Measurements from ENCODE around the gene NOL7. TPM values are rescaled to one million over a fixed set of nuclear protein-coding genes. Genes with fewer than 3 reads are reported as not detected.

The NOL7 gene
- total and polyA plus RNA-seq, 2 experiments from 2014 or later = 97.2 to 251 TPM

DNA sequence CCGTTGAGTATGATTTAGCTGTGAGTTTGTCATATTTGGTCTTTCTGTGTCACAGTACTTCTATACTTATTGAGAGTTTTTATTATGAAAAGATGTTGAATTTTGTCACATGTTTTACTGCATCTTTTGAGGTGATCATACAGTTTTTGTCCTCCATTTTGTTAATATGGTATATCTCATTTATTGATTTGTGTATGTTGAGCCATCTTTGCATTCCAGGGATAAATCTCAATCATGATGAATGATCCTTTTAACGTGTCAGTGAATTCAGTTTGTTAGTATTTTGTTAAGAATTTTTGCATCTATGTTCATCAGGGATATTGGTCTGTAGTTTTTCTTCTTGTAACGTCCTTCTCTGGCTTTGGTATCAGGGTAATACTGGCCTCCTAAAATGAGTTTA lies 37.2 kb upstream of the NOL7 start:
- Histone ChIP-seq H3K27ac (ENCODE audit: low read depth) (no peak overlapping the region), H3K79me2 (replicated peaks; ENCODE audit: insufficient read depth) (peaks cover 28% of the 10 kb centered on the region), H3K36me3 (ENCODE audit: insufficient read depth) (no peaks in the 10 kb centered on the region), H3F3A (replicated peaks; ENCODE audit: low read depth) (peaks cover 10% of the 10 kb centered on the region), H3K4me1 (ENCODE audit: insufficient read depth) (peaks cover 13% of the 10 kb centered on the region), H4K20me1 (replicated peaks; ENCODE audit: insufficient read depth) (no peaks in the 10 kb centered on the region), H3K9me2 (ENCODE audit: insufficient read depth) (no peaks in the 10 kb centered on the region), H3K27me3 (ENCODE audit: insufficient read depth) (no peaks in the 10 kb centered on the region), H3K4me3 (no peak overlapping the region), H3K4me2 (no peak overlapping the region), H2AFZ (no peak overlapping the region)
- peaks cover 18% of the 10 kb centered on the region for H3K36me3 Mint-ChIP-seq (ENCODE audit: low read depth)
- ATAC-seq (no peak), DNase-seq (ENCODE audit: low spot score) (no peak)
- peaks cover 14% of the 10 kb centered on the region for H3K27me3 Mint-ChIP-seq (ENCODE audit: insufficient read depth, low read depth, poor library complexity)
- peaks cover 19% of the 10 kb centered on the region for H3K4me1 Mint-ChIP-seq
- no peaks in the 10 kb centered on the region; the same call in 2 of the 3 replicates for H3K9me3 Mint-ChIP-seq
- TF ChIP-seq CTCF (conservative IDR thresholded peaks at IDR 0.05; ENCODE audit: low read depth in 2 of 2) (no peak), ZNF462 (CRISPR knock-in tag; IDR thresholded peaks at IDR 0.05) (no peak), CREB1 (CRISPR knock-in tag; IDR thresholded peaks at IDR 0.05; ENCODE audit: low read depth) (no peak), STAT1 (IDR thresholded peaks at IDR 0.05; ENCODE audit: unreplicated experiment) (no peak), JUNB (IDR thresholded peaks at IDR 0.05; ENCODE audit: unreplicated experiment) (no peak), ZNF114 (CRISPR knock-in tag; IDR thresholded peaks at IDR 0.05) (no peak), EZH2phosphoT487 (IDR thresholded peaks at IDR 0.05; ENCODE audit: unreplicated experiment) (no peak), ZNF331 (CRISPR knock-in tag; IDR thresholded peaks at IDR 0.05; ENCODE audit: low read depth) (no peak), EZH2 (IDR thresholded peaks at IDR 0.05; ENCODE audit: low read depth, unreplicated experiment) (no peak), POLR2AphosphoS5 (IDR thresholded peaks at IDR 0.05; ENCODE audit: low read depth) (no peak), NANOG (IDR thresholded peaks at IDR 0.05; ENCODE audit: borderline replicate concordance) (no peak)
- TF ChIP-seq, protein P1, sequence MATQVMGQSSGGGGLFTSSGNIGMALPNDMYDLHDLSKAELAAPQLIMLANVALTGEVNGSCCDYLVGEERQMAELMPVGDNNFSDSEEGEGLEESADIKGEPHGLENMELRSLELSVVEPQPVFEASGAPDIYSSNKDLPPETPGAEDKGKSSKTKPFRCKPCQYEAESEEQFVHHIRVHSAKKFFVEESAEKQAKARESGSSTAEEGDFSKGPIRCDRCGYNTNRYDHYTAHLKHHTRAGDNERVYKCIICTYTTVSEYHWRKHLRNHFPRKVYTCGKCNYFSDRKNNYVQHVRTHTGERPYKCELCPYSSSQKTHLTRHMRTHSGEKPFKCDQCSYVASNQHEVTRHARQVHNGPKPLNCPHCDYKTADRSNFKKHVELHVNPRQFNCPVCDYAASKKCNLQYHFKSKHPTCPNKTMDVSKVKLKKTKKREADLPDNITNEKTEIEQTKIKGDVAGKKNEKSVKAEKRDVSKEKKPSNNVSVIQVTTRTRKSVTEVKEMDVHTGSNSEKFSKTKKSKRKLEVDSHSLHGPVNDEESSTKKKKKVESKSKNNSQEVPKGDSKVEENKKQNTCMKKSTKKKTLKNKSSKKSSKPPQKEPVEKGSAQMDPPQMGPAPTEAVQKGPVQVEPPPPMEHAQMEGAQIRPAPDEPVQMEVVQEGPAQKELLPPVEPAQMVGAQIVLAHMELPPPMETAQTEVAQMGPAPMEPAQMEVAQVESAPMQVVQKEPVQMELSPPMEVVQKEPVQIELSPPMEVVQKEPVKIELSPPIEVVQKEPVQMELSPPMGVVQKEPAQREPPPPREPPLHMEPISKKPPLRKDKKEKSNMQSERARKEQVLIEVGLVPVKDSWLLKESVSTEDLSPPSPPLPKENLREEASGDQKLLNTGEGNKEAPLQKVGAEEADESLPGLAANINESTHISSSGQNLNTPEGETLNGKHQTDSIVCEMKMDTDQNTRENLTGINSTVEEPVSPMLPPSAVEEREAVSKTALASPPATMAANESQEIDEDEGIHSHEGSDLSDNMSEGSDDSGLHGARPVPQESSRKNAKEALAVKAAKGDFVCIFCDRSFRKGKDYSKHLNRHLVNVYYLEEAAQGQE (IDR thresholded peaks at IDR 0.05; ENCODE audit: unreplicated experiment) = no peak
- TF ChIP-seq, protein P2, sequence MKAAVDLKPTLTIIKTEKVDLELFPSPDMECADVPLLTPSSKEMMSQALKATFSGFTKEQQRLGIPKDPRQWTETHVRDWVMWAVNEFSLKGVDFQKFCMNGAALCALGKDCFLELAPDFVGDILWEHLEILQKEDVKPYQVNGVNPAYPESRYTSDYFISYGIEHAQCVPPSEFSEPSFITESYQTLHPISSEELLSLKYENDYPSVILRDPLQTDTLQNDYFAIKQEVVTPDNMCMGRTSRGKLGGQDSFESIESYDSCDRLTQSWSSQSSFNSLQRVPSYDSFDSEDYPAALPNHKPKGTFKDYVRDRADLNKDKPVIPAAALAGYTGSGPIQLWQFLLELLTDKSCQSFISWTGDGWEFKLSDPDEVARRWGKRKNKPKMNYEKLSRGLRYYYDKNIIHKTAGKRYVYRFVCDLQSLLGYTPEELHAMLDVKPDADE (IDR thresholded peaks at IDR 0.05) = no peak
- H3K4me3 Mint-ChIP-seq = no peak overlapping the region
- no peak overlapping the region for H3K27ac Mint-ChIP-seq
